Measurements from ENCODE around the gene MSMO1. TPM values are rescaled to one million over a fixed set of nuclear protein-coding genes. Genes with fewer than 3 reads are reported as not detected.

The MSMO1 gene
- polyA plus RNA-seq, 1 of the 3 experiments (the other 2 are of a cell fraction) = 13.2 TPM

- Histone ChIP-seq H3K4me1 (ENCODE audit: control insufficient read depth in 1 of 2, insufficient read depth in 2 of 2, low read depth in 1 of 2, low read length in 1 of 2) (no peaks in the 10 kb centered on the region), H3K4me2 (no peak overlapping the region), H4K20me1 (ENCODE audit: insufficient read depth) (no peaks in the 10 kb centered on the region), H3K36me3 (replicated peaks in 1 of 2; ENCODE audit: control insufficient read depth in 1 of 2, insufficient read depth in 2 of 2, low read length in 1 of 2) (no peaks in the 10 kb centered on the region), H3K9ac (no peak overlapping the region), H3K27ac (ENCODE audit: low read depth in 2 of 2, low read length in 1 of 2) (no peak overlapping the region), H3F3A (replicated peaks; ENCODE audit: insufficient read depth) (no peaks in the 10 kb centered on the region), H3K9me3 (no peaks in the 10 kb centered on the region), H2AFZ (ENCODE audit: low read depth) (no peak overlapping the region), H3K4me3 (ENCODE audit: low read depth in 2 of 2, low read length in 1 of 2) (no peak overlapping the region), H3K27me3 (ENCODE audit: insufficient read depth) (no peaks in the 10 kb centered on the region), H3K79me2 (ENCODE audit: insufficient read depth) (no peaks in the 10 kb centered on the region), H3K9me2 (no peaks in the 10 kb centered on the region)
- TF ChIP-seq GATA2 (CRISPR knock-in tag; IDR thresholded peaks at IDR 0.05) (no peak), RCOR1 (IDR thresholded peaks at IDR 0.05; ENCODE audit: low read length) (no peak), RXRA (IDR thresholded peaks at IDR 0.05; ENCODE audit: borderline replicate concordance, low read depth) (no peak), POLR2AphosphoS5 (IDR thresholded peaks at IDR 0.05; ENCODE audit: low read depth, low read length) (no peak), ELF1 (IDR thresholded peaks at IDR 0.05) (no peak), NFIC (IDR thresholded peaks at IDR 0.05; ENCODE audit: borderline replicate concordance) (no peak), TAF1 (IDR thresholded peaks at IDR 0.05; ENCODE audit: borderline replicate concordance, low read depth, low read length) (no peak), FOSL2 (IDR thresholded peaks at IDR 0.05; ENCODE audit: borderline replicate concordance, low read depth) (no peak), PBX3 (IDR thresholded peaks at IDR 0.05) (no peak), MAX (IDR thresholded peaks at IDR 0.05; ENCODE audit: low read depth) (no peak), JUND (IDR thresholded peaks at IDR 0.05) (no peak), MXI1 (IDR thresholded peaks at IDR 0.05; ENCODE audit: low read depth, low read length) (no peak)
- no peak for DNase-seq
- CTCF ChIA-PET = interaction anchor here (1.4 kb wide), 1 partner anchor 12 kb away, joined by 3 read pairs; no protein-coding TSS in a partner anchor
- WGBS (ENCODE audit: low lambda C conversion rate) = 100% methylated on average over 1 of the region's 1 CpG
- POLR2A ChIA-PET = no interaction called here
Measured at GRCh38 chr4:165368114-165368513, 40.6 kb downstream of the MSMO1 start.

GRCh38 chr4:165368567-165368966 is 41.1 kb downstream of the MSMO1 start:
- no peaks in the 10 kb centered on the region for H4K20me1 ChIP-seq (ENCODE audit: insufficient read depth)
- no peaks in the 10 kb centered on the region for H3K9me2 ChIP-seq
- DNase-seq = no peak
- 85% methylated on average over 1 of the region's 1 CpG for WGBS (ENCODE audit: low lambda C conversion rate)
- no peaks in the 10 kb centered on the region for H3K36me3 ChIP-seq (replicated peaks in 1 of 2; ENCODE audit: control insufficient read depth in 1 of 2, insufficient read depth in 2 of 2, low read length in 1 of 2)
- TF ChIP-seq MXI1 (IDR thresholded peaks at IDR 0.05; ENCODE audit: low read depth, low read length) (no peak), CTCF (IDR thresholded peaks at IDR 0.05) (no peak), ELF1 (IDR thresholded peaks at IDR 0.05) (no peak)
- H3K4me3 ChIP-seq (ENCODE audit: low read depth in 2 of 2, low read length in 1 of 2) = no peak overlapping the region
- H3K9ac ChIP-seq = no peak overlapping the region
- H3K9me3 ChIP-seq = no peaks in the 10 kb centered on the region
- no peak overlapping the region for H2AFZ ChIP-seq (ENCODE audit: low read depth)
- ChIA-PET POLR2A (no interaction called here), CTCF (interaction anchor here (1.4 kb wide), 1 partner anchor 13 kb away, joined by 3 read pairs; no protein-coding TSS in a partner anchor)
- H3K27me3 ChIP-seq (ENCODE audit: insufficient read depth) = no peaks in the 10 kb centered on the region
- H3K27ac ChIP-seq (ENCODE audit: low read depth in 2 of 2, low read length in 1 of 2) = no peak overlapping the region
- no peaks in the 10 kb centered on the region for H3K79me2 ChIP-seq (ENCODE audit: insufficient read depth)
- H3K4me1 ChIP-seq (ENCODE audit: control insufficient read depth in 1 of 2, insufficient read depth in 2 of 2, low read depth in 1 of 2, low read length in 1 of 2) = no peaks in the 10 kb centered on the region
- H3F3A ChIP-seq (replicated peaks; ENCODE audit: insufficient read depth) = no peaks in the 10 kb centered on the region
- no peak overlapping the region for H3K4me2 ChIP-seq

Measured in SK-N-SH (cell line).